ENCODE measurements around the gene CAMTA1. TPM values are rescaled to one million over a fixed set of nuclear protein-coding genes. Genes with fewer than 3 reads are reported as not detected.

Gene CAMTA1
- total RNA-seq, 1 donor from 2014 or later: 160 TPM

DNA sequence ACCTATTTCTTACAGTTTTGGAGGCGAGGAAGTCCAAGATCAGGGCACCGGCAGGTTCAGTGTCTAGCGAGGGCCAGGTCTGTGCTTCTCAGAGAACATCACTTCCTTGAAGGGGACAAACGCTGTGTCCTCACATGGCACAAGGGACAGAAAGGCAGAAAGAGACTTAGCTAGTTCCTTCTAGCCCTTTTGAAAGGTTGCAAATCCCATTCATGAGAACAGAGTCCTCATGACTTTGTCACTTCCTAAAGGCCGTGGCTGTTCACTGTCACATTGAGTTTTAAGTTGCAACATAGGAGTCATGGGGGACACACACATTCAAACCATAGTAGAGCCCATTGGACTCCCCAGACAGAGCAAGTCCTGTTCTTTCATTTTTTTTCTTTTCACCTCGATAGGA, 1026.2 kb downstream of the CAMTA1 start:
- TF ChIP-seq, protein P1, sequence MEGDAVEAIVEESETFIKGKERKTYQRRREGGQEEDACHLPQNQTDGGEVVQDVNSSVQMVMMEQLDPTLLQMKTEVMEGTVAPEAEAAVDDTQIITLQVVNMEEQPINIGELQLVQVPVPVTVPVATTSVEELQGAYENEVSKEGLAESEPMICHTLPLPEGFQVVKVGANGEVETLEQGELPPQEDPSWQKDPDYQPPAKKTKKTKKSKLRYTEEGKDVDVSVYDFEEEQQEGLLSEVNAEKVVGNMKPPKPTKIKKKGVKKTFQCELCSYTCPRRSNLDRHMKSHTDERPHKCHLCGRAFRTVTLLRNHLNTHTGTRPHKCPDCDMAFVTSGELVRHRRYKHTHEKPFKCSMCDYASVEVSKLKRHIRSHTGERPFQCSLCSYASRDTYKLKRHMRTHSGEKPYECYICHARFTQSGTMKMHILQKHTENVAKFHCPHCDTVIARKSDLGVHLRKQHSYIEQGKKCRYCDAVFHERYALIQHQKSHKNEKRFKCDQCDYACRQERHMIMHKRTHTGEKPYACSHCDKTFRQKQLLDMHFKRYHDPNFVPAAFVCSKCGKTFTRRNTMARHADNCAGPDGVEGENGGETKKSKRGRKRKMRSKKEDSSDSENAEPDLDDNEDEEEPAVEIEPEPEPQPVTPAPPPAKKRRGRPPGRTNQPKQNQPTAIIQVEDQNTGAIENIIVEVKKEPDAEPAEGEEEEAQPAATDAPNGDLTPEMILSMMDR (IDR thresholded peaks at IDR 0.05; ENCODE audit: borderline replicate concordance): no peak
- H3K4me1 ChIP-seq: no peaks in the 10 kb centered on the region
- H3K9me3 ChIP-seq (replicated peaks): peaks cover 13% of the 10 kb centered on the region
- H3K27ac ChIP-seq (replicated peaks): no peak overlapping the region
- no peak overlapping the region for H3K4me3 ChIP-seq
- no peaks in the 10 kb centered on the region for H3K27me3 ChIP-seq (ENCODE audit: low read depth)
- peaks cover 78% of the 10 kb centered on the region for H3K36me3 ChIP-seq
- DNase-seq: no peak
- intact Hi-C loops (cut with micrococcal nuclease): no loop called here

DNA sequence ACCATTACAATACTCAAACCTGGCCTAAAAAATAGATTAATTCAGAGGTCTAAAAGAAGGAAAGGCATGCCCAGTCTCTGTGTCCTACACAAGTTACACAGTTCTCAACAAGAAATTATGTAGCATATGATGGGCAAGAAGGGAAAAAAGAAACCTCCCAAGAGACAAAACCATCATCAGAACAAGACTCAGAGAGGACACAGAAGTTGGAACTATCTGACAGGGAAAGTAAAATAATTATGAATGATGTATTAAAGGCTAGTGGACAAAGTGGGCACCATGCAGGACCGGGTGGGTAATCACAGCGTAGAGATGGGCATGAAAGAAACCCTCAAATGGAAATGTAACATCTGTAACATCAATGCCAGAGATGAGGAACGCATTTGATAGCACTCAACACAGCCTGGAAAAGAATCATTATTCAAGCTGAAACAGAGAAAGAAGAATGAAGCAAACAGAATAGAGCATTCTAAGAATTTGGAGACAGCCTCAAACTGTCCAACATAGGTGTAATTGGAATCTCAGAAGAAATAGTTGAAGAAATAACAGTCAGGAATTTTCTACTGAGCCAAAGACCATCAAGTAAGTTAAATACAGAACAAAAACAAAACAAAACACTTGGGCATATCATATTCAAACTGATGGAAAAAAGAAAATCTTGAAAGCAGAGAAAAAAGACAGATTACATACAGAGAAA, 1028.6 kb downstream of the CAMTA1 start:
- Histone ChIP-seq H3K9me3 (replicated peaks) (peaks cover 13% of the 10 kb centered on the region), H3K36me3 (peaks cover 75% of the 10 kb centered on the region), H3K27ac (replicated peaks) (no peak overlapping the region), H3K4me3 (no peak overlapping the region), H3K27me3 (ENCODE audit: low read depth) (no peaks in the 10 kb centered on the region), H3K4me1 (no peaks in the 10 kb centered on the region)
- TF ChIP-seq, protein P1 (IDR thresholded peaks at IDR 0.05; ENCODE audit: borderline replicate concordance): no peak
- intact Hi-C loops (cut with micrococcal nuclease): no loop called here
- no peak for DNase-seq

Other genes starting within 250 kb of the CAMTA1 start
- 13.4 TPM for gene NOL9, start 230.9 kb upstream of the CAMTA1 start, total RNA-seq
- gene TAS1R1, start 230.1 kb upstream of the CAMTA1 start, total RNA-seq: not detected
- 12.9 TPM for gene ZBTB48, start 205.5 kb upstream of the CAMTA1 start, total RNA-seq
- 83.7 TPM for gene KLHL21, start 182.6 kb upstream of the CAMTA1 start, total RNA-seq
- gene PHF13, start 171.7 kb upstream of the CAMTA1 start, total RNA-seq: 6.8 TPM
- gene THAP3, start 160.6 kb upstream of the CAMTA1 start, total RNA-seq: 14.9 TPM
- gene DNAJC11, start 83.6 kb upstream of the CAMTA1 start, total RNA-seq: 73.6 TPM

Data from left ventricle myocardium inferior (tissue), 1 donor.